Heart right ventricle (tissue), 16 donors: Measurements from ENCODE around the gene CDK10. TPM values are rescaled to one million over a fixed set of nuclear protein-coding genes. Genes with fewer than 3 reads are reported as not detected.
"Not testable (repeated sequence)": the region's sequence is repeated elsewhere in the genome, so short reads cannot be mapped to it uniquely, and the experiment has no call there.

Experiments
- ATAC-seq, 8 donors: fragments of 200-7000 bp; cut with Tn5 transposase; one replicate each; pipeline ENCODE4 v1.9.1; 2020; ENCODE audit warnings: mild to moderate bottlenecking in 8 of 8, moderate library complexity in 8 of 8, moderate number of reproducible peaks in 1 of 8
- DNase-seq, 2 donors: peaks; one replicate each; pipeline ENCODE4 v3.0.0-alpha.2; 2020
- H3K27ac ChIP-seq, 10 donors: fragments of 200-600 bp; sonication (generic) in 2 of 10; one replicate each; pipeline versions ENCODE4 v1.5.0 to v1.8.0; 2020 to 2022; ENCODE audit warnings: mild to moderate bottlenecking in 3 of 10
- H3K27me3 ChIP-seq, 7 donors: fragments of 200-600 bp; one replicate each; pipeline ENCODE4 v1.8.0; 2021 to 2022; ENCODE audit warnings: mild to moderate bottlenecking in 2 of 7
- H3K36me3 ChIP-seq, 9 donors: fragments of 200-600 bp; sonication (generic) in 1 of 9; one replicate each; pipeline versions ENCODE4 v1.5.0 to v1.8.0; 2020 to 2022; ENCODE audit warnings: mild to moderate bottlenecking in 2 of 9
- H3K4me1 ChIP-seq, 9 donors: fragments of 200-600 bp; sonication (generic) in 1 of 9; one replicate each; pipeline versions ENCODE4 v1.5.0 to v1.8.0; 2020 to 2022; ENCODE audit warnings: mild to moderate bottlenecking in 4 of 9
- H3K4me3 ChIP-seq, 10 donors: fragments of 200-600 bp; sonication (generic) in 2 of 10; one replicate each; pipeline versions ENCODE4 v1.5.0 to v1.8.0; 2020 to 2022; ENCODE audit warnings: mild to moderate bottlenecking in 7 of 10, moderate library complexity in 2 of 10
- H3K9me3 ChIP-seq, 11 donors: fragments of 200-600 bp in 10 of 11; sonication (generic) in 2 of 11; one replicate each; pipeline versions ENCODE4 v1.5.0 to v1.8.0; 2013 to 2022; ENCODE audit warnings: mild to moderate bottlenecking in 2 of 11, control low read depth in 1 of 11, moderate library complexity in 1 of 11
- CTCF ChIP-seq, 9 donors: fragments of 200-600 bp; sonication (generic) in 2 of 9; IDR thresholded peaks; one replicate each; pipeline versions ENCODE4 v1.5.0 to v1.8.0; 2021 to 2022; ENCODE audit warnings: antibody characterized with exemption in 9 of 9, mild to moderate bottlenecking in 5 of 9, moderate library complexity in 1 of 9
- WGBS, 2 donors: extraction: QIAGEN DNeasy Blood & Tissue Kit; methylation state at CpG; one replicate each; pipeline ENCODE4 v1.1.7; 2013; ENCODE audit warnings: inconsistent platforms in 1 of 2; 5-methylcytosine and 5-hydroxymethylcytosine counted together
- intact Hi-C, 10 donors: fragments of 100-400 bp; cut with DNase I; formaldehyde crosslinking; loops; one replicate each; pipeline versions ENCODE4 v1.11.1 to v1.14.2; 2022
- polyA plus RNA-seq, 2 donors: library from polyadenylated mRNA; stranded (reverse); fragments of 200-250 nt; gene quantifications; one replicate each; pipeline ENCODE4 v1.2.3, GENCODE V29; 2013
- total RNA-seq, 10 donors: library from RNA; stranded (reverse); fragmentation: NEBNext Ultra II Directional in 3 of 10; extraction: Animal tissue kit (Norgen Biotek cat#: 25700) in 3 of 10; gene quantifications; one replicate each; pipeline versions ENCODE4 v1.2.1 to v1.2.4, GENCODE V29; 2021 to 2023
- donor health status: Arrhythmogenic right ventricular cardiomyopathy.
- donor health status: ischemic (EF 13 %, LVEDD 7.1; RV severe dilation, severe dysfunction).
- donor health status: healthy with polysubstance abuse.
- donor health status: DM: no; HTN: yes; CAD: no.
- donor health status: DM: no; HTN: no; CAD: no.
- donor health status: ischemic (EF 25% LVEDD 6.9; RV normal size, moderate dysfunction).
- donor health status: ischemic (EF 25% LVEDD 5.7; RV mildly dilated, moderate dysfunction).
- donor health status: healthy.
- donor health status: DM: yes; HTN: yes; CAD: no.
- donor health status: Ischemic cardiomyopathy.
- donor health status: ischemic (EF 35%, LVEDD 5.7; RV mildly dilated, moderate dysfunction).
- donor health status: nonischemic (EF 11% LVEDD 7.7; RV severe dilation, severe dysfunction).
- donor health status: DM: yes; HTN: yes; CAD: no.
- donor health status: PGD.
- donor health status: ischemic (EF 29% LVEDD 5.4; RV normal size, mild dysfunction).
- donor health status: nonischemic (EF 23%, LVEDD 6.1; RV moderate dilation, normal function).

The CDK10 gene
- total and polyA plus RNA-seq, 12 donors, result 14.7 to 63.4 (median 21.7) TPM

DNA sequence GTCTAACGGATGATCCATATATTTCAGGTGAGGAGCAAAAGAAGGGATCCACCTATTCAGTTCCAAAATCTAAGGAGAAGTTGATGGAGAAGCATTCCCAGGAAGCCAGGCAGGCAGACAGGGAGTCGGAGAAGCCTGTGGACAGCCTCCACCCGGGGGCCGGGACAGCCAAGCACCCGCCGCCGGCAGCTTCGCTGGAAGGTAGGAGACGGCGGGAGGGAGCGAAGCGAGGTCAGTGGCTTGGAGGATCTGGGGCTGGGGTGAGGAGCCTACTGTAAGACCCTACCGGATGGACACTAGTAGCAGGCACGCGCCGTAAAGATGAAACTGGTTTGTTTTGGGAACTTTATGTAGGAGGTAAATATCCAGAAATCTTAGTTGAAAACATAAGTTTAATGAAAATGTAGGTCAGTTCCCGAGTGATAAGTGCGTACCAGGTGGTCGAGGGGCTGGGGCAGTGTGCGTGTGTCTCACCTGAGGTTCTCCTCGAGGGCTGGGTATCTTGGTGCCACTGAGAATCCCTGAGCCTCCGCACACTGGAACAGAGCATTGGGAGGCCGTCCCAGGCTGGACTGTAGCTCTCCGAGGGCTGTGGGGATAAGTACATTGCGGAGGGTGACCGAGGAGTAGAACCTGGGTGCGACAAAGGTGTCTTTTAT, 28.1 kb upstream of the CDK10 start:
- TF ChIP-seq CTCF (IDR thresholded peaks at IDR 0.05), result no peak
- 19 to 21% methylated on average over 27 of the region's 27 CpGs for whole genome bisulfite sequencing, 2 donors
- H3K4me1 ChIP-seq, result peaks cover 9 to 31% (median 20%) of the 10 kb centered on the region in 9 donors
- no peak for DNase-seq
- ATAC-seq, result peak in 3 of 8 donors; percentile 9 to 33 (median 27)
- no peaks in the 10 kb centered on the region for H3K9me3 ChIP-seq
- H3K36me3 ChIP-seq, result peaks cover 0 to 40% (median 0%) of the 10 kb centered on the region in 9 donors
- H3K27ac ChIP-seq, result peak overlapping the region in 9 of 10 donors; percentile 85 to 98 (median 91)
- intact Hi-C loops, result loop anchor here in 1 of 10 donors (10.0 kb wide), 1 partner anchor 216 kb away; the partner anchor contains the start of gene TCF25
- peak overlapping the region; percentile 84 to 100 (median 98) for H3K4me3 ChIP-seq
- no peaks in the 10 kb centered on the region for H3K27me3 ChIP-seq

DNA sequence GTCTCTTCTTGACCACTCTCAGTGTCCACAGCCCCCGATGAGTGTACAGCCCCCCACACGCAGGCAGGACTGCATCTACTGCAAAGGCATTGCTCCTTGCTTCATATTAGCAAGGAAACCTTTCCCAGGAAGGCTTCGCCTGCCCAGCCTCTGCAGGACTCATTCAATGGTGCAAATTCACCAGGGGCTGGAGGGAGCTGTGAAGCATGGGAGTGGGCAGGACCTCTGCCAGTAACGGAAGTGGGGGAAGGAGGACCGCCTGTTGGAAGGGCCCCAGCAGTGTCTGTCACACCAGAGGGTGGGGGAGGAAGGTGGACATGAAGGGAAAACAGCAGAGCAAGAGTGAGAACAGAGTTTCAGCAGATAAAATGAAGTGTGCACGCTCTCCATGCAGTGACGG, 26.3 kb upstream of the CDK10 start:
- Histone ChIP-seq H3K4me3 (no peak overlapping the region), H3K4me1 (peaks cover 9 to 31% (median 20%) of the 10 kb centered on the region in 9 donors), H3K36me3 (peaks cover 0 to 35% (median 0%) of the 10 kb centered on the region in 9 donors), H3K27me3 (no peaks in the 10 kb centered on the region), H3K27ac (no peak overlapping the region), H3K9me3 (no peaks in the 10 kb centered on the region)
- DNase-seq (no peak), ATAC-seq (no peak)
- 84 to 86% methylated on average over 7 of the region's 7 CpGs for WGBS, 2 donors
- intact Hi-C loops, result no loop called here
- TF ChIP-seq CTCF (IDR thresholded peaks at IDR 0.05), result no peak

GRCh38 chr16:89661215-89661614, 25.3 kb upstream of the CDK10 start:
- intact Hi-C loops, result no loop called here
- Histone ChIP-seq H3K27ac (no peak overlapping the region), H3K4me1 (peaks cover 8 to 30% (median 17%) of the 10 kb centered on the region in 9 donors), H3K36me3 (peaks cover 0 to 35% (median 0%) of the 10 kb centered on the region in 9 donors), H3K9me3 (no peaks in the 10 kb centered on the region), H3K27me3 (no peaks in the 10 kb centered on the region), H3K4me3 (no peak overlapping the region)
- TF ChIP-seq CTCF (IDR thresholded peaks at IDR 0.05), result no peak
- DNase-seq (no peak), ATAC-seq (no peak)
- 90 to 92% methylated on average over 9 of the region's 9 CpGs for WGBS, 2 donors

DNA sequence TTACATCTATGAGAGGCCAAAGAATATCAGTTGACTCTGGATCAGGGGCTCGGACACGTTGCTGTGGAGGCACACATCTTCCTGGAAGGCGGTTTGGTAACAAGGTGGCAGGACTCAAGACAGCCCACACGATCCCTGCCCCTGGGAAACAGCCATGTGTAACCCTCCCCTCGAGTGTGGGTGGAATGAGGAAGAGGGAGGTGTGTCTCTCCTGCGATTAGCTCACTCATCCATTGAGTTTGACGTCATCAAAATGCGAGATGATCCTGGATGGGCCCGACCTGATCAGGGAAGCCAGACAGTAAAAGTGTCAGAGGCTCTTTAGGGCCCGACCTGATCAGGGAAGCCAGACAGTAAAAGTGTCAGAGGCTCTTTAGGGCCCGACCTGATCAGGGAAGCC, 22.3 kb upstream of the CDK10 start:
- ATAC-seq, DNase-seq, intact Hi-C loops, H3K27ac ChIP-seq, H3K4me3 ChIP-seq, H3K9me3 ChIP-seq, H3K27me3 ChIP-seq: not testable (repeated sequence)
- 91 to 93% methylated on average over 10 of the region's 11 CpGs for WGBS, 2 donors
- peaks cover 0 to 13% (median 0%) of the 10 kb centered on the region in 9 donors for H3K4me1 ChIP-seq
- peaks cover 0 to 35% (median 0%) of the 10 kb centered on the region in 9 donors for H3K36me3 ChIP-seq

DNA sequence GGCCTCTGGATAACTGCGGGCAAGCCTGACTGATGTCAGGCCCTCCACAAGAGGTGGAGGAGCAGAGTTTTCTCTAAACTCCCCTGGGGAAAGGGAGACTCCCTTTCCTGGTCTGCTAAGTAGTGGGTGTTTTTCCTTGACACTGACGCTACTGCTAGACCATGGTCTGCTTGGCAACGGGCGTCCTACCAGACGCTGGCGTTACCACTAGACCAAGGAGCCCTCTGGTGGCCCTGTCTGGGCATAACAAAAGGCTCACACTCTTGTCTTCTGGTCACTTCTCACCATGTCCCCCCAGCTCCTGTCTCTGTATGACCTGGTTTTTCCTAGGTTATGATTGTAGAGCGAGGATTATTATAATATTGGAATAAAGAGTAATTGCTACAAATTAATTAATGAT, 19.5 kb upstream of the CDK10 start:
- H3K27ac ChIP-seq, H3K4me1 ChIP-seq, ATAC-seq, H3K27me3 ChIP-seq, H3K9me3 ChIP-seq, DNase-seq, intact Hi-C loops, H3K4me3 ChIP-seq: not testable (repeated sequence)
- WGBS, 2 donors, result 40 to 54% methylated on average over 6 to 7 of the region's 7 CpGs
- peaks cover 0 to 19% (median 0%) of the 10 kb centered on the region in 9 donors for H3K36me3 ChIP-seq
- peak in 6 of 9 donors; percentile 12 to 39 (median 22) for TF ChIP-seq CTCF (IDR thresholded peaks at IDR 0.05)
